OCI-M2 (cell line): ENCODE measurements around the gene FRYL.

Experiments
- DNase-seq: peaks from one replicate; lab custom pipeline; 2025; ENCODE audit not compliant: unreplicated experiment; lab: John Stamatoyannopoulos, UW

Gene FRYL

DNA sequence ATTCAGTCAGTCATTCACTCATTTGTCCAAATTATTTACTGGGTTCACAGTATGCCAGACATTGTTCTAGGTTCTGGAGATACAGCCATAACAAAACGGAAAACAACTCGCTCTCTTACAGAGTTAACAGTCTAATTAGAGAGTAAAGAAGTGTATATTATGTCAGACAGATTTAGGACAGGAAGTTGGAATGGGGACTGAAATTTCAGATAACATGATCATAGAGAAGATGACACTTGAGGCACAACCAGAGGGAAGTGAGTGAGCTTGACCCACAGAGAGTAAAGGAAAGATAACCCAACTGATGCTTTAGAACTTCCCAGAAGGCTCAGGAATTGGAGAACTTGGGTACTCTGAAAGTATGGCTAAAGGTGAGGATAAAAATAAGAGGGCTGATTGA is 150.6 kb downstream of the FRYL start:
- no peak for DNase-seq

DNA sequence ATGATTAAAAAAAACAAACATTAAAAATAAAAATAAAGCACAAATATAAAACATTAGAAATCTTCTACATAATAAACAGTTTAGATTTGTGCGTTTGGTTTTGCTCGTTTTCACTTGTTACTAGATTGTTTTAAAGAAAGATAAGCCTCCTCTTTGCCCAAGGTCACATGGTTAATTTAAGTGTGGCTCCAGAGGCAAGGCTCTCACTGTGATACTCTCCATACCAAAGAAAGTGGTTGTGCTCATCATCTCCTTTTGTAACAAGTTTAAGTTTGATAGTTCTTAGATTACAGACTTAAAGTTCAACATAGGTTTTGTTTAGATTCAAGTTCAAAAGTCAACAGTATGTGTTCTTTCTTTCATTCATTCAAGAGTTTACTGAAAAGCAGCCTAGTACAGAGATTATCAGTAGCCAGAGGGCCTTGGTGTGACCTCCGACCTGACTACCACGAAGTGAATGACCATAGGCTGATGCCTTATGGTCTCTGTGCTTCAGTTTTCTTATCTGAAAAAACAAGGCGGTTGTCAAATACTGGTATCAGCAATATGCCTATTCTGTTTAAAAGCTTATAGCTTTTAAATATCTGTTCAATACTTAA is 156.8 kb downstream of the FRYL start:
- peak; percentile 38 for DNase-seq

DNA sequence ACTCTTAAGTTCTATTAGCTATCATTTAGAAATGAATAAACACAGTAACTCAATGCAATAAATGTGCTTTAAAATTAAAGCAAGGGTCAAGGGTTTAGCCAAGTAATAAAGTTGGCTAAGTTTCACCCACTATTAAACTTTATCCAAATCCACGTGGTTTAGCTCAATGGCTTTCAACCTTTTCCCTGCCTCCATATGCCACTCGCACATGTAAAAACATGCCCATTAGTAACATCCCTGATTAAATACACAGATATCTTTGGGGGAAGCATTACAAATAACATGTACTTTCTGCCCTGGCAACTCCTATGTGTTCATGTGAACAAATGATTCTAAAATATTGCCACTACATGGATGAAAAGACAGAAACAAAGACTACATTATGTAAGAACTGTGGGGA is 159.2 kb downstream of the FRYL start:
- DNase-seq: no peak

DNA sequence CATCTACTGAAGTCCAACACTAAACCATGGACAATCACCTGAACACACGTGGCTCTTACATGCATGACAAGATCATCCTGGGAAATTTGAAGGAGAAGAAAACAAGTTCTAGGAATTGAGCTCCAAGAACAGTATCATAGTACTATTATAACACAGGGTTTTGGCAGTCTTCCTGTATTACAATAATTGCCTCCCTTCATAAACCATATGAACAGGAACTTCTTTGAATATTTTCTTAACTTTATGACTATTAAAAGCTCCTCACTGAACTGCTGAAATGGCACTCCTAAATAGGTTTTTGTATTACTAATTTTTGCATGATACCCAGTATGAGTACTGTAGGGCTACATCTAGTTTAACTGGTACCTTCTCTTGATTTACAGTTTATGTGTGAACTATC is 160.0 kb downstream of the FRYL start:
- no peak for DNase-seq

DNA sequence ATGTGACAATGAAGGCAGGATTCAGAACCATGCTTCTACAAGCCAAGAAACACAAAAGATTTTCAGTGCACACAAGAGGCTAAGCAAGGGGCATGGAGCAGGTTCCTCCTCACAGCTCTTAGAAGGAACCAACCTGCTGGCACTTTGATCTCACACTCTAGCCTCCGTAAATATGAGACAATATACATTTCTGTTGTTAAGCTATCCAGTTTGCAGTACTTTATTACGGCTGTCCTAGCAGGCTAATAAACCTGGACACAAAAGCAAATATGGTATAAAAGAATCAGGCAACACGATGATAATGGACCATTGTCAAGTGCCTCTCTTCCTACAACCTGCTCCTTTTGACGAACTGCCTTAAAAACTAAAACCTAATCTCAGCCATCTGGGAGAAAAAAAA is 175.6 kb downstream of the FRYL start:
- DNase-seq: no peak

DNA sequence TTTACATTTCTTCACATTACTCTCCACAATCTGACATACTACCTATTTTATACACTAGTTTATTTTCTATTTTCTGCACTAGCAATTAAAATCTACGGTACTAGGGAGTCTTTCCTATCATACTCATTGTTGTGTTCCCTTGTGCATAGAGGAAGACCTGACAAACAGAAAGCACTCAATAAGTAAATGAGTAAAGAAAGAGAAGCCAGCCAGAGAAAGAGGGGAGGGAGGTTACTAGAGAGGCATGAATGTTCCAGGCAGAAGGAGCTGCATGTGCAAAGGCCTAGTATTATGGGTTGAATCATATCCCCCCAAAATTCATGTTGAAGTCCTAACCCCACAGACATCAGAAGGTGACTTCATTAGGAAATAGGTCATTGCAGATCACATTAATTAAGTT is 176.0 kb downstream of the FRYL start:
- no peak for DNase-seq

DNA sequence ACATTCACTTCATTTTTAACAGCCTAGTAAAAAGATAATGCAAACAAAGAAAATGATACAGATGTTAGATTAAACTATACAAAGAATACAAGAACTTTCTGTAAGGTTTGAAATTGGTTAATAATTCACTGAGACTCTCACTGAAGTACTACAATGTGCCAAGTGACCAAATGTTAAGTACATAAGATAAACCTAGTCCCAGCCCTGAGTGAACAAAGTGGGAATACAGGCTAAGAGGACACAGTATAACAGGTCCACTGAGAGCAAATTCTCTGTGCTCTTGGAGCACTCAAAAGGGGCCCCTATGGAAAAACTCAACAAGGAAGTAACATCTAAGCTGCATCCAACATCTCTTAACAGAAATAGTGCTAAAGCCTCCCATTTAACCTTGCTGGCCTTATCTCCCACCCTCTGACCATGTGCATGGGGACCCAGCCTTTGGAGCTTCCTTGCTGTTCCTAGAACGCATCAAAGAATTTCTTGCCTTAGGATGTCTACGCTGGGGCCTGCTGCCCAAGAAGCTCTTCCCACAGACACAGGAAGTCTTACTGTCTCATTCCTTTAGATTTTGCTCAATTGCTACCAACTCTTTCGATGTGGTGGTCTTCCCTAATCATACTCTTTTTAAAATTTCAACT is 176.6 kb downstream of the FRYL start:
- DNase-seq: no peak

DNA sequence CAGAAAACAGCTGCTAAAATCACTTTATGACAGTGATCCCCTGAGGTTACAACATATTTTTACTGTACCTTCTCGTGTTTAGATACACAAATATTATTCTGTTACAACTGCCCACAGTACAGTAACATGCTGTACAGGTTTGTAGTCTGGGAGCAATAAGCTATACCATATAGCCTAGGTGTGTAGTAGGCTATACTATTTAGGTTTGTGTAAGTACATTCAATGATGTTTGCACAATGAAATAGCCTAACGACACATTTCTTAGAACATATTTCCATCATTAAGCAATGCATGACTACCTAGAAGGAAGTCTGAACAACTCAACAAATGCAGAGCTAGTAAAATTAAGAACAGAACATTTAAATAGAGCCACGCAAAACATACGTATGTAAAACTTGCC is 177.3 kb downstream of the FRYL start:
- no peak for DNase-seq

DNA sequence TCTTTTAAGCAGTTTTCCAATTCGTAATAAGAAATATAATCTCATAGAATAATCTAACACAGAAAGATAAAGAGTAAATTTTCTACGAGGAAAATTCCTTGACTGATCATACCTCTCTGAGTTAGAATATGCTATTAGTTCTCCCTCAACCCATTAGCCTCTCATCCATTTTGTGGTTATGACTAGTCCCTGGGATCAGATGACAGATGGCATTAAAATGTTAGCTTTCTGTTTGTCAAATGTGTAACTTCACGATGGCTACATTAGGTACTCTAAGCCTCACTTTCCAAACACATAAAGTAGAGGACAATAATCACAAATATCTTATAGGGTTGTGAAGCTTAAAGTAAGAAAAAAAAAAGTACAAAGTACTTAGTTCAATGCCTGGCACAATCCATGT is 177.9 kb downstream of the FRYL start:
- no peak for DNase-seq

DNA sequence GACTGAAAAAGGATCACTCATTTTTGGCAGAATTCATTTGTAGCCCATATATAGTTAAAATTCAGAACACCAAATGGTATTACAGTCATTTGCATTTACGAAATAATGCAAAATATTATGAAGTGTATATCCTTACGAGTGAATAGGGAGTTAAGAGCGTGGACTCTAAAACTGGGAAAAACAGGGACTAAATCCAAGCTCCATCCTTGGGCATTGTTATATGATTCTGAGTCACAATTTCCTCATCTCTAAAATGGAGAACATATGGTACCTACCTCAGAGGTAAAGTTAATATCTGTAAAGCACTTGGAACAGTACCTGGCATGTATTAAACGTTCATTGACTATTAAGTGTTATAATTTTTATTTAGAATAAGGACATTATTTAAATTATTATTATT is 183.7 kb downstream of the FRYL start:
- DNase-seq: no peak

DNA sequence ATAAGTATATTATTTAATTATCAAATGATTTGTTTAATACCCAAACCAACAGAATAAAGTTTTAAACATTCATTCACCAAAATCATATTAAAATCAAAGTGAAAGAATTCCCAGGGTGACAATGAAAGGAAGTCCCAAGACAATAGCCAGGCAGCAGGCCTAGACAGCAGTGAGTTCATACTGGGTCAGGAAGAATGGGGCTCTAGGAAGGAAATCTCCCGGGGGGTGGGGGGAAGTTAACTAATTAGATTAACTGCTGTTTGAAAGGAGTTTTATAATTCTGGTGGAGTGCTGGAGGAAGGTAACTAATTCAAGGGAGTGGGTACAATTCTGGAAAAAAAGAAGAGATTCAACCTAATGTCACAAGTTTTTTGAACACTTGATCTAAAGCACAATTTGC is 185.9 kb downstream of the FRYL start:
- DNase-seq: no peak

DNA sequence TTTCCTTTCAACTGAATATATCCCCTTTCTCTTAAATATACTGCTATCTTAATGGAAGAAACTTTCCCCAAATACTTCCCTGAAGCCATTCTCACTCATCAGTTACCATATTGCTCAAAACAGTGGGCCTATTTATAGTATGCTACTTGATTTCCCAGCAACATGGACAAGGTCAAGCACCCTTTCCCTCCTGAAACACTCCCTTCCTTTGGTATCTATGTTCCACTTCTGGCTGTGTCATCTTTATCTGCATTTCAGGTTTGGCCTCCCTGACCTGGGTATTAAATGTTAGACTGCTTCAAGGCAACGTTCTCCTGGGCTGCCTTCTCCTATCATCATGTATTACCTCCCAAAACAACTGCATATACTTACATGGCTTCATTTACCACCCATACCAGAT is 188.7 kb downstream of the FRYL start:
- DNase-seq: no peak

DNA sequence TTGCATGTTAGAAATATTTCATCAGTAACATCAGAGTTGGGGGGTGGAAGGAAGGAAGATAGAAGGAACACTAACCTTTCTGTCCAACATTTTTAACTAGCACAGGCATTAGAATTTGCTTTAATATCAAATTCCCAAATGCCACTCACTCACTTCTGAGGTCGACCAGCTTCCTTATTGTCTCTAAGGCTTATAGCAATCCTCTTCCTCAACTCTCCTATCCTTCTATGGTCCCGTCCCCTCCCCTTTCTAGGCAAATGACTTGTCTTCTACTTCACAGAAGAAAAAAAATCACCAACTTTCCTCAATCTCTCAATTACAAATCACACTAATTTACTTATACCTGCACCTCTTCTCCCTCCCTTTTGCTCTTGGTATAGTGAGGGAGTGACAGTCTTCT is 189.2 kb downstream of the FRYL start:
- DNase-seq: no peak

DNA sequence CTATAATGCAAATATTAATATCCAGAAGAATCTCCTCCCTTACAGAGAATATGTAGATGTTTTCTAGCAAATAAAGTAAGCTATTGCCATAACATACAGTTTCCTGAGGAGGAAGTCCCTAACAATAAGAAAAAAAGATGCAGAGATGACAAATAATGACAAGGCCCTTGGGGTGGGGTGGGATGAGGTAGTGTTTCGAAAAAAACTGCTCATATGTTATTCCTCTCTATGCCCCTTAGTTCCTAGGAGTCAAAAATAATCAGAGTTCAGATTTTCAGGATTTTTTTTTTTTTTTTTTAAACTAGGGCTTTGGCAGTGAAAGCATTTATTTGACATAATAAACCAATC is 191.0 kb downstream of the FRYL start:
- no peak for DNase-seq

DNA sequence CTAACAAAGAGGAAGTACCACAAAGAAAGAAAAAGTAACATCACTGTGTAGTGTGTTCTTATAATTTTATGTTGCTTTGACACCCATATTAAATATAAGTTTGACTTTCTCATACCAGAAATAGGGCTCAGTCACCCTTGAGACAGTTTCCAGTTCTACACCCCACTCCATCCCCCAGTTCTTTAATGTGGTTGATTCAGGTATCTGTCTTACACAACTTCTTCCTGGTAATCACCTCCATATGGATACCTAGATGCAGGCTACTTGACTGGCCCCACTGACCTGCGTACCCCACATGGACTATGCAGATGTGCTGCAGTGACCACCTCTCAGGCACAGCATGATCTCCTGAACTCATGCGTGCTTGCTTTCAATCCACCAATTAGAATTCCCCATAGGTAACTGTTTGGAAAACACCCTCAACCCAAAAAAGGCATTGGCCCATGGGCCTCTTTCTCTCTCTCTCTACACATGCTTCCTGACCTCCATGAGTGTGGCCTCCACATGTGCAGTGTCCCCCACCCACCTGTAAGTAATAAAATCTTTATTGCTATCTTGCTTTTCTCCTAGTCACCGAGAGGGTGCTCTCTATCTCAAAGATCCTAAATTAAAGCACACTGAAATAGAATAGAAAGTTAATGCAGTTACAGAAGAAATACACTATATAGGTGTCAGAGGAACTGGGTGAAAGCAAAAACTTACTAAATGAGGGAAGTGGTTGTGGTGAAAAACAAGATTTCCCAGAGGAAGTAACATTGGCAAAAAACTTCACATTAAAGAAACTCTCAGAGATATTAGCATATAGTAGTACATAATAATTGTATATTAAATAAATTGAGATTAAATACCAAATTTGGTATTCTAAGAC is 191.6 kb downstream of the FRYL start:
- DNase-seq: no peak

DNA sequence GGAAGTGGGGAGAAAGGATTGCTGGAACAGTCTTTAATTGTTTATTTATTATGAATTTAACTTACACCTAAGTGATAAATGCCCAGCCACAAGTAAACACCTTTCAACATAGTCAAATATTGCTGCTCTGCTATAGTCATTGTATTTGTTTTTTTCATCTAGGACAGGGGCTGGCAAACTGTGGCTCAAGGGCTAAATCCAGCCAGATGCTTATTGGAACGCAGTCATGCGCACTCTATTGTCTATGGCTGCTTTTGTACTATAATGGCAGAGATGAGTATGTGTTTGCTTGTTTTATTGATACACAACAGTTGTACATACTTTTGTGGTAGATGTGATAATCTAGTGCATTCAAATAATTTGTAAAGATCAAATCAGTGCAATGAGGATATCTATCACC is 194.7 kb downstream of the FRYL start:
- no peak for DNase-seq

DNA sequence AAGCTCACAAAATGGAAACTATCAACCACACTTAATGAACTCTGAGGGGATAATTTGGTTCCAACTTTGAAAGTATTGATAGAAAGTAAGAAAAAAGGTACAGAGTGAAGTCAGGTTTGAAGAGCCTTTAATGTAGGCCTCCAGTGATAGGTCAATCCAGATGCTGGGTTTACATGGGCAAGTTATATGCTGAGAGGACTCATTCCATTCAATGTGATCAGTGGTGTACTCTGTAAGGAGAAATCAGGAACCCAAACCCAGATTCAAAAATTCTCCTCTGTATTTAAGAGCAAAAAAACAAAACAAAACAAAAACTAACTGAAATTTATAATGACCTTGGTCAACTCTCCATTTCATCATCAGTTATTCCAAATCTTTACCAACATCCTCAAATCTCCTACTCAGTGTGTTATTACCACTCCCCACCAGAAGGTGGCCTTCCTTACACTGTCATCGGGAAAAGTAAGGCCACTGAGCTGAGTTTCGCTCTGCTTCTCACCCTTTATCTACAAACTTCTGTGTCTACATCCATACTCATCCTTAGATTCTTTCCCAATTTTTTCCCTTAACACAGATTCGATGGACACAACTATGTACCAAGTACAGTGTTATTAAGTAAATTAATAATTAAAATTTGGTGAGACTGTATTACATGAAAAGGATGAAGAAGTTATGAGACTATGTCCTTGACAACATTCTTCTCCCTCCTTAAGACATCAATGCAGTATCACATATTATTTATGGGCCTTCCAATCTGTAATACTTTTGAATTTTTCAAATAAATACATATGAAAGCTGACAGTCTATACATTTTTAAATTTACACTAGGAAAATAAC is 201.7 kb downstream of the FRYL start:
- peak; percentile 4 for DNase-seq

DNA sequence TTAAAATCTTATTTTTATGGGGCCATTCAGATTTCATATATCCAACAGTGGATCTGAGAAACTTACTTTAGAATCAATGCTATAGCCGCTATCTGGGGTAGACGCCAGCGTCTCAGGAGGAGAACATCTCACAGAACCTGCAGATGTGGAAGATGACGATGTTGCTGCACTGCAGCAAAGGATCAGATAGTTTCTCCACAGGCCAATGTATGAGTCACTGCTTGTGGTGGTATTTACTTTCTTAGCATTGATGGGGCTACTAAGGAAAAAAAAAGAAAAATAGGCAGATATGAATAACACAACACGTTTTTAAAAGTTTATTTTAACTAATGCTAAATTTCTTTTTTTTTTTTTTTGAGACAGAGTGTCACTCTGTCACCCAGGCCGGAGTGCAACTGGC is 204.1 kb downstream of the FRYL start:
- no peak for DNase-seq

DNA sequence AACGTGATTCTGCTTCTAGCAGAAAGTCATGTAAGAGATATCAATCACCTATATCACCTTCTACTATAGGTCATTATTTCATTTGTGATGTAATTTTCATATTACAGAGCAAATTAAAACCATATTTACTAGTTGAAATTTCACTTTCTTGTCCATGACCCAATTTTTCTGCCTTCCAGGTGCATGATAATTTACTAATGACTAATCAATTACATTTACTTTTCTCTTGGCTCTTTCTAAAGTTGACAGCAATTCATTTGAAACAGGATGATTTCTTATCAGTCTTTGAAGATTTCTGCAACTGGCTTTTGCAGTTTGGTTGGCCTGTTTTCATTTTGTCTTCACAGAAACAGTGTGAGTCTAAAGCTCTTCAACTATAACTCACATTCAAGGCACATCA is 208.6 kb downstream of the FRYL start:
- DNase-seq: no peak

DNA sequence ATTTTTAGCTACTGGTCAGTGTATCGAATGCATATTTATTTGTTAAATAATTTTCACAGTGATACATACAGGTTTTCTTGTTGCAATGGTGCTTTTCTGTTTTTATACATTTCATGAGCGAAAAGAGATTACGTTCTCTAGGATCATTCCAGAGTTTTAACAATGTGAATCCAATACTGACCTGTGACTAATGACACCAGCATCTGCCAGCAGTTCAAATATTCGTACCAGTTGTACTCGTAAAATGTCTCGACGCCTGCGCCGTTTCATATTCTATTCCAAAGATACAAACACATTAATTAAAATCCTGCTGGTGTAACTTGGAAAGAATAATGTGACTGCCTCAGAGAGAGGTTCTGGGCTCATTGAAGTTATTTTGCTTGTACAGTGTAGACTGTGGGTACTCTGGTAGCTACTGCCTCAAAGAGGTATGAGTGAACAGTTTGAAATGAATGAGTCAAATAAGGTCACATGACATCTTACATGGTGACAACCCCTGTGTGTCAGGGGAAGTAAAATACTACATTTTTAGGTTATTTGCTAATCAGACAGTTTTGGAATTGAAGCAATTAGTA is 209.3 kb downstream of the FRYL start:
- no peak for DNase-seq

DNA sequence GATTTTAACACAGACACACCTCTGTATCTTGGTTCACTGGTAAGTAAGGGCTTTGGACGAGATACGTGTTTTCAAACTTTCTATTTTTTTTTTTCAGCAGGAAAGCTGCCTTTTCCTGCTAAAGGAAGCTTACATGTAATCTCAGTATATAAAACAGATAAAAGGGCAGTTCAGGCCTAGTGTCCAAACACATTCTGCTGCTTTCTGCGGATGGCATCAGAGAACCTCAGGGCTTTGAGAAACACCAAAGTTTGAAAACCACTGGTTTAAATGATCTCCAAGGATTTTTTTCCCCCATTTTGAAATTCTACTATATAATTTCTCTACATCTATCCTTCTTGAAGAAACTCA is 214.1 kb downstream of the FRYL start:
- DNase-seq: no peak
